ENCODE data around the gene NPB.
A peak's percentile ranks its signal among the peaks of the same experiment; 100 is the strongest.
"Not testable (repeated sequence)": the region's sequence is repeated elsewhere in the genome, so short reads cannot be mapped to it uniquely, and the experiment has no call there.

The NPB gene

GRCh38 chr17:81913394-81914102, 11.5 kb downstream of the NPB start:
- no peak for DNase-seq

- DNase-seq = no peak
Measured at GRCh38 chr17:81914103-81914850, 12.2 kb downstream of the NPB start.

GRCh38 chr17:81915331-81915730, 13.3 kb downstream of the NPB start:
- no peak for DNase-seq

GRCh38 chr17:81916234-81917001, 14.4 kb downstream of the NPB start:
- DNase-seq = no peak

- peak; percentile 74 for DNase-seq
Measured at GRCh38 chr17:81917565-81918332, 15.7 kb downstream of the NPB start, which contains the start of gene SIRT7. Gene SIRT7, minus strand, starts transcription at chr17:81918176. Its CDS starts 45 bp downstream, at chr17:81918131.

- not testable (repeated sequence) for DNase-seq
Measured at GRCh38 chr17:81918333-81918669, 16.3 kb downstream of the NPB start.

- DNase-seq = no peak
Measured at GRCh38 chr17:81918832-81919545, 17.0 kb downstream of the NPB start.

GRCh38 chr17:81920612-81921536, 18.8 kb downstream of the NPB start:
- no peak for DNase-seq

GRCh38 chr17:81921537-81921862, 19.5 kb downstream of the NPB start:
- no peak for DNase-seq

GRCh38 chr17:81921996-81922565, 20.0 kb downstream of the NPB start:
- DNase-seq = no peak

- DNase-seq = no peak
Measured at GRCh38 chr17:81922566-81923301, 20.7 kb downstream of the NPB start.

- DNase-seq = no peak
Measured at GRCh38 chr17:81923302-81924260, 21.5 kb downstream of the NPB start.

- no peak for DNase-seq
Measured at GRCh38 chr17:81924557-81925532, 22.8 kb downstream of the NPB start.

GRCh38 chr17:81925860-81926450, 23.9 kb downstream of the NPB start:
- DNase-seq = no peak

- no peak for DNase-seq
Measured at GRCh38 chr17:81926451-81927151, 24.6 kb downstream of the NPB start.

GRCh38 chr17:81927152-81927652, 25.2 kb downstream of the NPB start:
- DNase-seq = no peak
